Measurements from ENCODE around the gene FAM107B. TPM values are rescaled to one million over a fixed set of nuclear protein-coding genes. Genes with fewer than 3 reads are reported as not detected.

Gene FAM107B
- total RNA-seq, 3 donors from 2014 or later, result 30.8 to 56.1 (median 51.8) TPM

- TF ChIP-seq POLR2A (IDR thresholded peaks at IDR 0.05), result no peak
- TF ChIP-seq CTCF (IDR thresholded peaks at IDR 0.05), result no peak
- no peak for TF ChIP-seq POLR2AphosphoS5 (IDR thresholded peaks at IDR 0.05)
- Histone ChIP-seq H3K27me3 (no peaks in the 10 kb centered on the region), H3K4me3 (no peak overlapping the region), H3K9me3 (no peaks in the 10 kb centered on the region), H3K27ac (peak overlapping the region in 1 of 2 donors; percentile 33), H3K4me1 (no peaks in the 10 kb centered on the region), H3K36me3 (no peaks in the 10 kb centered on the region)
- intact Hi-C loops (cut with DNase I; ENCODE audit: low total_unique reads), result no loop called here
- no peak for DNase-seq (ENCODE audit: low spot score in 2 of 2)
Measured at GRCh38 chr10:14588084-14588937, 186.4 kb downstream of the FAM107B start.

- TF ChIP-seq POLR2A (IDR thresholded peaks at IDR 0.05) (no peak), CTCF (IDR thresholded peaks at IDR 0.05) (no peak), POLR2AphosphoS5 (IDR thresholded peaks at IDR 0.05) (no peak)
- no peak for DNase-seq (ENCODE audit: low spot score in 2 of 2)
- Histone ChIP-seq H3K9me3 (no peaks in the 10 kb centered on the region), H3K27ac (no peak overlapping the region), H3K36me3 (no peaks in the 10 kb centered on the region), H3K27me3 (no peaks in the 10 kb centered on the region), H3K4me3 (no peak overlapping the region), H3K4me1 (no peaks in the 10 kb centered on the region)
- intact Hi-C loops (cut with DNase I; ENCODE audit: low total_unique reads), result no loop called here
Measured at GRCh38 chr10:14587540-14588083, 187.1 kb downstream of the FAM107B start.

GRCh38 chr10:14586901-14587300, 187.8 kb downstream of the FAM107B start:
- Histone ChIP-seq H3K27me3 (no peaks in the 10 kb centered on the region), H3K27ac (no peak overlapping the region), H3K4me3 (no peak overlapping the region), H3K4me1 (no peaks in the 10 kb centered on the region), H3K9me3 (no peaks in the 10 kb centered on the region), H3K36me3 (no peaks in the 10 kb centered on the region)
- DNase-seq (ENCODE audit: low spot score in 2 of 2), result no peak
- TF ChIP-seq CTCF (IDR thresholded peaks at IDR 0.05) (no peak), POLR2AphosphoS5 (IDR thresholded peaks at IDR 0.05) (no peak), POLR2A (IDR thresholded peaks at IDR 0.05) (no peak)
- intact Hi-C loops (cut with DNase I; ENCODE audit: low total_unique reads), result no loop called here

- intact Hi-C loops (cut with DNase I; ENCODE audit: low total_unique reads), result no loop called here
- no peak for DNase-seq (ENCODE audit: low spot score in 2 of 2)
- Histone ChIP-seq H3K4me1 (no peaks in the 10 kb centered on the region), H3K27ac (peak overlapping the region; percentile 3 to 41), H3K4me3 (peak overlapping the region in 1 of 3 donors; percentile 6), H3K9me3 (no peaks in the 10 kb centered on the region), H3K36me3 (no peaks in the 10 kb centered on the region), H3K27me3 (no peaks in the 10 kb centered on the region)
- TF ChIP-seq POLR2AphosphoS5 (IDR thresholded peaks at IDR 0.05), result no peak
- no peak for TF ChIP-seq POLR2A (IDR thresholded peaks at IDR 0.05)
- no peak for TF ChIP-seq CTCF (IDR thresholded peaks at IDR 0.05)
Measured at GRCh38 chr10:14585287-14586193, 189.2 kb downstream of the FAM107B start.

Data from breast epithelium (tissue), 4 donors.